GM21381 (cell line): ENCODE data around the gene ATG2A.

Source experiments
- ATAC-seq: cut with Tn5 transposase; IDR thresholded peaks from one replicate; pipeline ENCODE4 v1.9.1; 2021; ENCODE audit warnings: mild to moderate bottlenecking, moderate library complexity; ENCODE audit not compliant: unreplicated experiment

The ATG2A gene

GRCh38 chr11:64874308-64875240 lies 42.4 kb downstream of the ATG2A start:
- ATAC-seq, result no peak

- no peak for ATAC-seq
Observed at GRCh38 chr11:64872790-64873488, 44.1 kb downstream of the ATG2A start.

GRCh38 chr11:64871492-64871891 lies 45.5 kb downstream of the ATG2A start:
- ATAC-seq, result no peak

- no peak for ATAC-seq
Observed at GRCh38 chr11:64870893-64871466, 46.0 kb downstream of the ATG2A start.

GRCh38 chr11:64870176-64870892 lies 46.7 kb downstream of the ATG2A start:
- no peak for ATAC-seq

GRCh38 chr11:64869571-64870175 lies 47.3 kb downstream of the ATG2A start:
- ATAC-seq, result no peak

GRCh38 chr11:64868904-64869570 lies 48.0 kb downstream of the ATG2A start:
- no peak for ATAC-seq

GRCh38 chr11:64867748-64868462 lies 49.1 kb downstream of the ATG2A start:
- no peak for ATAC-seq

GRCh38 chr11:64866173-64866491 lies 50.9 kb downstream of the ATG2A start:
- no peak for ATAC-seq

GRCh38 chr11:64865286-64866172 lies 51.5 kb downstream of the ATG2A start:
- ATAC-seq, result peak; percentile 34

- peak; percentile 21 for ATAC-seq
Observed at GRCh38 chr11:64864473-64865285, 52.3 kb downstream of the ATG2A start.

- ATAC-seq, result no peak
Observed at GRCh38 chr11:64864135-64864472, 52.9 kb downstream of the ATG2A start.

GRCh38 chr11:64863391-64864060 lies 53.5 kb downstream of the ATG2A start:
- no peak for ATAC-seq

- ATAC-seq, result no peak
Observed at GRCh38 chr11:64862987-64863390, 54.0 kb downstream of the ATG2A start.

- ATAC-seq, result no peak
Observed at GRCh38 chr11:64861227-64861975, 55.6 kb downstream of the ATG2A start.

GRCh38 chr11:64859542-64860414 lies 57.2 kb downstream of the ATG2A start:
- peak; percentile 71 for ATAC-seq
